Bronchial epithelial cell (primary cell): Measurements from ENCODE around the gene JMJD1C. TPM values are rescaled to one million over a fixed set of nuclear protein-coding genes. Genes with fewer than 3 reads are reported as not detected.

ENCODE experiments used
- DNase-seq: peaks from one replicate; pipeline ENCODE4 v3.0.0-alpha.2; 2010; ENCODE audit warnings: low read depth
- FAIRE-seq: peaks from 2 replicates; lab custom pipeline; 2011; peaks lifted over from hg19 to GRCh38; lab: Jason Lieb, UNC
- H3K27me3 ChIP-seq: 2 replicates; pipeline ENCODE4 v1.5.1; 2011; ENCODE audit warnings: low read length; ENCODE audit not compliant: control insufficient read depth, insufficient read depth
- H3K36me3 ChIP-seq: 2 replicates; pipeline ENCODE4 v1.5.1; 2011; ENCODE audit warnings: low read length; ENCODE audit not compliant: control insufficient read depth, insufficient read depth
- H3K4me3 ChIP-seq: 2 replicates; pipeline ENCODE4 v1.5.1; 2011; ENCODE audit warnings: mild to moderate bottlenecking, low read depth, low read length, control low read depth
- total RNA-seq: library from RNA; depleted of rRNA; stranded (reverse); fragments of >200 nt; gene quantifications from 2 replicates; pipeline ENCODE4 v1.2.1, GENCODE V29; 2014
- TF ChIP-seq, protein P1 (sequence below): IDR thresholded peaks from 2 replicates; pipeline ENCODE4 v1.5.1; 2011; ENCODE audit warnings: mild to moderate bottlenecking, moderate library complexity, low read length, control low read depth, inconsistent platforms; ENCODE audit not compliant: insufficient read depth, severe bottlenecking

The JMJD1C gene
- total RNA-seq, 1 donor from 2014 or later: 72.1 TPM

GRCh38 chr10:63119041-63119440 is 346.7 kb downstream of the JMJD1C start:
- FAIRE-seq: no peak
- TF ChIP-seq, protein P1, sequence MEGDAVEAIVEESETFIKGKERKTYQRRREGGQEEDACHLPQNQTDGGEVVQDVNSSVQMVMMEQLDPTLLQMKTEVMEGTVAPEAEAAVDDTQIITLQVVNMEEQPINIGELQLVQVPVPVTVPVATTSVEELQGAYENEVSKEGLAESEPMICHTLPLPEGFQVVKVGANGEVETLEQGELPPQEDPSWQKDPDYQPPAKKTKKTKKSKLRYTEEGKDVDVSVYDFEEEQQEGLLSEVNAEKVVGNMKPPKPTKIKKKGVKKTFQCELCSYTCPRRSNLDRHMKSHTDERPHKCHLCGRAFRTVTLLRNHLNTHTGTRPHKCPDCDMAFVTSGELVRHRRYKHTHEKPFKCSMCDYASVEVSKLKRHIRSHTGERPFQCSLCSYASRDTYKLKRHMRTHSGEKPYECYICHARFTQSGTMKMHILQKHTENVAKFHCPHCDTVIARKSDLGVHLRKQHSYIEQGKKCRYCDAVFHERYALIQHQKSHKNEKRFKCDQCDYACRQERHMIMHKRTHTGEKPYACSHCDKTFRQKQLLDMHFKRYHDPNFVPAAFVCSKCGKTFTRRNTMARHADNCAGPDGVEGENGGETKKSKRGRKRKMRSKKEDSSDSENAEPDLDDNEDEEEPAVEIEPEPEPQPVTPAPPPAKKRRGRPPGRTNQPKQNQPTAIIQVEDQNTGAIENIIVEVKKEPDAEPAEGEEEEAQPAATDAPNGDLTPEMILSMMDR: no peak
- H3K36me3 ChIP-seq: no peaks in the 10 kb centered on the region
- DNase-seq: no peak
- H3K27me3 ChIP-seq: no peaks in the 10 kb centered on the region
- no peak overlapping the region for H3K4me3 ChIP-seq

Other genes starting within 250 kb of the JMJD1C start
- 52.1 and 60.3 TPM in 2 replicates for gene REEP3, start 55.4 kb upstream of the JMJD1C start, total RNA-seq